PFSK-1 (cell line): ENCODE data around the gene WFDC1.

Experiments used
- FOXP2 ChIP-seq: optimal IDR thresholded peaks from 2 replicates; pipeline ENCODE3; 2011; ENCODE audit warnings: borderline replicate concordance, control low read depth, inconsistent platforms; ENCODE audit not compliant: insufficient read depth; ENCODE audit errors: extremely low read length, extremely low read depth
- POLR2AphosphoS5 ChIP-seq: IDR thresholded peaks from 2 replicates; pipeline ENCODE4 v1.6.1; 2012; ENCODE audit warnings: low read depth, mild to moderate bottlenecking, control low read depth, low read length, moderate library complexity
- SIN3A ChIP-seq: IDR thresholded peaks from 2 replicates; pipeline ENCODE4 v1.6.1; 2012; ENCODE audit warnings: mild to moderate bottlenecking, low read length, moderate library complexity, borderline replicate concordance; ENCODE audit not compliant: insufficient read depth
- TAF1 ChIP-seq: IDR thresholded peaks from 2 replicates; pipeline ENCODE4 v1.6.1; 2012; ENCODE audit warnings: low read length, control low read depth, borderline replicate concordance; ENCODE audit not compliant: insufficient read depth
- TF ChIP-seq, protein P1 (sequence below), 2 experiments: IDR thresholded peaks; 2 replicates each; pipeline versions ENCODE4 v1.6.1 to v1.8.0; 2011 to 2012; ENCODE audit warnings: low read depth in 2 of 2, low read length in 2 of 2, control low read depth in 1 of 2, inconsistent platforms in 1 of 2, mild to moderate bottlenecking in 1 of 2, moderate library complexity in 1 of 2; ENCODE audit not compliant: insufficient read depth in 1 of 2

DNA sequence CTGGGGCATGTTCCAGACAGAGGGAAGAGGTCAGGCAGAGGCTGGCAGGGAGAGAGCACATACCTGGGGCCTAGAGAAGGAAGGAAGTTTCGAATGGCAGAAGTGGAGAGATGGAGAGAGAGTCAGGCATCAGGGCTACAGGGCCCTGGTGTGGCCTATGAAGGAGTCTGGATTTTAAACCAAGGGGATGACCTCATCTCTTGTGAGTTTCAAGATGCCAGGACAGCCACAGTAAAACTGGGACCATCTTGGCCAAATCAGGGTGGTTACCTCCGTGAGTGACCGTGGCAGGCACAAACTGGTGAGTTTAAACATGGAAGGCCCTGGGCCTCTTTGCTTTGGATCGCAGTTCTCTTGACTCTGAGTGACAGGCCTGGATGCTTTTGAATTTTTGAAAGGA is 66.1 kb downstream of the WFDC1 start:
- TF ChIP-seq POLR2AphosphoS5 (no peak), SIN3A (no peak), TAF1 (no peak), FOXP2 (no peak)
- TF ChIP-seq, protein P1, sequence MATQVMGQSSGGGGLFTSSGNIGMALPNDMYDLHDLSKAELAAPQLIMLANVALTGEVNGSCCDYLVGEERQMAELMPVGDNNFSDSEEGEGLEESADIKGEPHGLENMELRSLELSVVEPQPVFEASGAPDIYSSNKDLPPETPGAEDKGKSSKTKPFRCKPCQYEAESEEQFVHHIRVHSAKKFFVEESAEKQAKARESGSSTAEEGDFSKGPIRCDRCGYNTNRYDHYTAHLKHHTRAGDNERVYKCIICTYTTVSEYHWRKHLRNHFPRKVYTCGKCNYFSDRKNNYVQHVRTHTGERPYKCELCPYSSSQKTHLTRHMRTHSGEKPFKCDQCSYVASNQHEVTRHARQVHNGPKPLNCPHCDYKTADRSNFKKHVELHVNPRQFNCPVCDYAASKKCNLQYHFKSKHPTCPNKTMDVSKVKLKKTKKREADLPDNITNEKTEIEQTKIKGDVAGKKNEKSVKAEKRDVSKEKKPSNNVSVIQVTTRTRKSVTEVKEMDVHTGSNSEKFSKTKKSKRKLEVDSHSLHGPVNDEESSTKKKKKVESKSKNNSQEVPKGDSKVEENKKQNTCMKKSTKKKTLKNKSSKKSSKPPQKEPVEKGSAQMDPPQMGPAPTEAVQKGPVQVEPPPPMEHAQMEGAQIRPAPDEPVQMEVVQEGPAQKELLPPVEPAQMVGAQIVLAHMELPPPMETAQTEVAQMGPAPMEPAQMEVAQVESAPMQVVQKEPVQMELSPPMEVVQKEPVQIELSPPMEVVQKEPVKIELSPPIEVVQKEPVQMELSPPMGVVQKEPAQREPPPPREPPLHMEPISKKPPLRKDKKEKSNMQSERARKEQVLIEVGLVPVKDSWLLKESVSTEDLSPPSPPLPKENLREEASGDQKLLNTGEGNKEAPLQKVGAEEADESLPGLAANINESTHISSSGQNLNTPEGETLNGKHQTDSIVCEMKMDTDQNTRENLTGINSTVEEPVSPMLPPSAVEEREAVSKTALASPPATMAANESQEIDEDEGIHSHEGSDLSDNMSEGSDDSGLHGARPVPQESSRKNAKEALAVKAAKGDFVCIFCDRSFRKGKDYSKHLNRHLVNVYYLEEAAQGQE (IDR thresholded peaks at IDR 0.05; ENCODE audit: insufficient read depth in 1 of 2, low read depth in 2 of 2, low read length in 2 of 2): no peak
